HL-60/S4 (cell line): ENCODE measurements around the gene ASPA.
"Not testable (repeated sequence)": the region's sequence is repeated elsewhere in the genome, so short reads cannot be mapped to it uniquely, and the experiment has no call there.

Experiments used
- in situ Hi-C: fragments of 300-500 bp; cut with MboI; formaldehyde crosslinking; loops from 2 replicates; pipeline ENCODE4 v1.14.3; 2022; ENCODE audit warnings: low sequenced_read_pairs

ASPA gene

DNA sequence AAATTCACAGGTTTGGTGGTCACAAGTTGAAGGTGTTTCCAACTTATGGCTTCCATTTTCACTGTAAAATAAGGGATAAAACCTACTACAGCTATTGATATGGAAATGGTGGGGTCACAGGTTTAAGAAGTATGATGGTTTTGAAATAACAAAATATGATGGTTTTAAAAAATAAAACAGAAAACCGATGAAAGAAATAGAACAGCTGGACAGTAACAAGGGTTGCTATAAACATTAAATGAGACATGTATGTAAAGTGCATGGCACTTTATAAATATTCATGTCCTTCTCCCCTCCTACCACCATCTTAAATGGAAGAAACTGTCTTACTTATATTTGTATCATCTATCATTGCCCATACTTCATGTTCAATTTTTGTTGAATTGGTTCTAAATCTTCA lies 31.3 kb downstream of the ASPA start:
- in situ Hi-C loops: no loop called here

DNA sequence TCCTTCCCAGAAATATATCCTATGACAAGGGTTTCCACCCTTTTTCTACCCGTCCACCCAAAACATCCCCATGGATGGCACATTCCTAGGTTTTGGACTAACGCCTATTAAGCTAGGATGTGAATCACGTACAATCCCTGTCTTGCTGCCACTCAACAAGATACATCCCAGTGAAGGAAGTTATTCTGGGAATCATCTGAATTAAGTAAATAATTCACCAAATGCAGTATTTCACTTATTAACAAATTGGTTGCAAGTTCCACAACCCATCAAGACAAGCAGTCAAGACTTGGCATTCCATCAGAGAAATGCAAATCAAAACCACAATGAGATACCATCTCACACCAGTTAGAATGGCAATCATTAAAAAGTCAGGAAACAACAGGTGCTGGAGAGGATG lies 32.1 kb downstream of the ASPA start:
- in situ Hi-C loops: no loop called here

DNA sequence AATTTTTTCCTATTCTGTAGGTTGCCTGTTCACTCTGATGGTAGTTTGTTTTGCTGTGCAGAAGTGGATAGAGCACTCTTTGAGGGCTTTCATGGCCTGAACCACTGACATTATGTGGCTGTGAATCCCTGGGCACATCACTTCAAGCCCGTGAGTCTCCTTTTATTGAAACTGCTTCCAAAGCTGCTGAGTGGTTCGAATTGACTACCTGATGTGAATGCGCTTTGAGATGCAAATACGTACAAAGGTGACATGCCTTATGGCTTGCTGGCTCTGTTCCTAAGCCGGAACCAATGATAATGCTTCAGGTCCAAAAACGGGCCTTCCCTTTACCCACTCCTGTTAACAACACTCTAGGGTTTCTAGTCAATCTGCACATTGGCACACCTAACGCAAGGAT lies 34.3 kb downstream of the ASPA start:
- in situ Hi-C loops: no loop called here

DNA sequence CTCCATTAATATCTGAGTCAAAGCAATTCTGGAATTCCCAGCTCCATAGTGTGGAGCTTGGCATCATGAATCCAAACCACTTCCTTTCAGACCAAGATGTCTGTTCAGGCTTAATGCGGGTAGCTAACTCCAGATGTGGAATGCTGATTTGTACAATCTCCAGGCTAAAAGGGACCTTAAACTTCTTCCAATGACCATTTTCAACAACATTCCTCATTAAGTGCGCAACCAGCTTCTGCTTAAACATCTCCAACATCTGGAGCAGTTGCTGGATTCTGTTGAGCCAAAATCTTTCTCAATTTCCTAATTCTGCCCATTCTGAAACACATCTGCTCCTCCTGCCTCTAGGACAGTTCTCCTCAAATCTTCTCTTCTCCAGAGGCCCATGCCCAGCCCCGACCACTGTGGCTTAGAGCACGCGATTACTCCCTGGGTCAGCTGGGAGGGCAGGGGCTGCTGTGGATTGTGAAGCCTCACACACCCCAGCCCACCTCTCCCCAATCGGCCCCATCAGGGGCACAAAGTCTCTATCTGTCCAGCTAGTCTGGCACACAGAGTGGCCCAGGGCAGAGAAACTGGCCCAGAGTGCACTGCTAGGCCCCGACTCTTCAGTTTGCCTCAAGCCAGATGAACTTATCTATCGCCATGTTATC lies 36.2 kb downstream of the ASPA start:
- in situ Hi-C loops: no loop called here

DNA sequence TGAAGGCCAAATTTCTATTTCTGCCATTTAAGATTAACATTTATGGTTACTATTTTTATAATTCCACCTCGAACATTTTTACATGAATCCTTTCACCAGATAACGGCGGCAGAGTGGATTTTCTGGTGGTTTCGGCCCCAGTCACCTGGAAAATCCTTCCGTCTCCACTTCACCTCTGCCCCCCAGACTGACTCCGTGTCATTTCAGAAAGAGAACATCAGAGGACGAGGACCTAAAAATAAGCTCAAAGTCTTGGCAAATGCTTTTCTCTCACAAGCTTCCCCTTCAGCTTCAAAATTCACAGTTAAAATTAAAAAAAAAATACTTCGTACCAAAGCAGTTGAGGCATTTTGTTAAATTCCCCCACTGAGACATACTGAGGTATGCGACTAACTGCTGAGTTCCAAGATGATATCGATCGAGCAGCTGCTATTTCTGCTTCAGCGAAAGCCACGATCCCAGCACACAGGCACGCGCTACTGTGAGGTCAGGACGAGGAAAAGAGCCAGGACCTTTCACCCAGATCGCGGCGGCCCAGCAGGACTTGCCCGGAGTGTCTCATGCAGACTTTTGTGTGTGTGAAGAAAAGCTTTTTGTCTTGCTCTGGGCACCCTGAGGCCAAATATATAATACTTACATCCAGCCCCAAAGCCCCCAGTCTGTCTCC lies 36.8 kb downstream of the ASPA start:
- in situ Hi-C loops: no loop called here

DNA sequence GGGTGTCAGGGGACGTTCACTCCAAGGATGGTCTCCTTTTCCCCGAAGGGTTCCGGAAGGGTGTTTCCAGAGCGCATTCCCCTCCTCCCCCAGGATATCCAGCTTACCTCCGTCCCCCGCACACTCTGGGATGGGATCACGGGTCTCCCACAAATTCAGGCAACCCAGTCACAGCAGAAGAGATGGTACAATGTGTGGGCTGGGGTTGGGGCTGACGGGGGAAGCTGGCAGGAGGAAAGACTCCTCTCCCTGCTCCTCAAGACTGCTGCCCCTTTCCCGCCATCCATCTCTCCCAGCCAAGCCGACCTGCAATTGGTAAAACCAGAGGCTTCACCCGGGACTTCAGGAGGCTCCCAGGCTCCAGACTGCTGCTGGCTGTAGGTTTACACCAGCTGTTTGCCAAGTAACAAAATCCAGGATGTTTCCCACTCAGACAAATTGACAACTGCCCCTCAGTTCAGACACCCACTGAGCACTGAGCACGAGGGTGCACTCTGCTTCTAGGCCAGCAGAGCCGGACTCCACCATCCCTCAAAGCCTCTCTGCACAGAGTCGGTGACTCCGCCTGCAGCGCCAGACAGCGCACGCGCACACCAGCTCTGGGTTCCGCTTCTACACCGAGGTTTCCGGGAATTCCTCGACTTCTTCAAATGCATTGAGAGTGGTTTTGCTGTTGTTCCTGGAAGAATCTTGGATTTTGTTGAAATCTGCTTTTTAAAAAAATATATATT lies 37.7 kb downstream of the ASPA start:
- in situ Hi-C loops: no loop called here

DNA sequence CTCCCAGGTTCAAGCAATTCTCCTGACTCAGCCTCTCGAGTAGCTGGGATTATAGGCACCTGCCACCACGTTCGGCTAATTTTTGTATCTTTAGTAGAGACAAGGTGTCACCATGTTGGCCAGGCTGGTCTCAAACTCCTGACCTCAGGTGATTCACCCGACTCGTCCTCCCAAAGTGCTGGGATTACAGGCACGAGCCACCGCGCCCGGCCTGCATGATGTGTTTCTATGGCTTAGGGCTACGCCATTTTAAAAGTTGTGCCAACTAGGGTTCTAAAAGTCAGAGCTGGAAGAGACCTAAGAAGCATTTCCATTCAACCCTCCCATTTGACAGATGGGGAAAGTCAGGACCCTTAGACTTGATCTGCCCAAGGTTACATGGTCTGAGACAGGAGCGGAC lies 38.4 kb downstream of the ASPA start:
- in situ Hi-C loops: not testable (repeated sequence)

DNA sequence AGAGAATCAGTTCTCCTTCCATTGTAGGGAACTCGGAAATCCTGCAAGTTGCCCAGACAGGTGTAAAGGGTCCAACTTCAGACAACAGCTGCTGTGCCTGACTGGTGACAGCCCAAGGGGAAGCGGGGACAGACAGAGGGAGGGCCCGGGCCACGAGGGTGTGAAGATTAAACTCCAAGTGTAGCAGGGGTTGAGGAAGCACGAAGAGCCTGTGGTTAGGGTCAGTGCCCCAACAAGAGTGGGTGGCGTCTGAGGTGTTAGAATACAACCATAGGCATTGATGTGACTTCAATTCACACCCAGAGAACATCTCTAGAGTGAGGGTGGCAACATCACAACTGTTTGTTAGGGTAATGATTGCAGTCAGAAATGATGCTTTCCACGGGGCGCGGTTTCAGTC lies 39.1 kb downstream of the ASPA start:
- in situ Hi-C loops: no loop called here

DNA sequence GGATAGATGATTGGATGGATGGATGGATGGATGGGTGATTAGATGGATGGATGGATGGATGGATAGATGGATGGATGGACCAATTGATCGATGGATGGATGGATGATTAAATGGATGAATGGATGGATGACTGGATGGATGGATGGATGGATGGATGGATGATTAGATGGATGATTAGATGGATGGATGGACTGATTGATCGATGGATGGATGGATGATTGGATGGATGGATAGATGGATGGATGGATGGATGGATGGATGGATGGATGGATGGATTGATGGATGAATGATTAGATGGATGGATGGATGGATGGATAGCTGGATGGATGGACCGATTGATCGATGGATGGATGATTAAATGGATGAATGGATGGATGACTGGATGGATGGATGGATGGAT lies 43.7 kb downstream of the ASPA start:
- in situ Hi-C loops: not testable (repeated sequence)

DNA sequence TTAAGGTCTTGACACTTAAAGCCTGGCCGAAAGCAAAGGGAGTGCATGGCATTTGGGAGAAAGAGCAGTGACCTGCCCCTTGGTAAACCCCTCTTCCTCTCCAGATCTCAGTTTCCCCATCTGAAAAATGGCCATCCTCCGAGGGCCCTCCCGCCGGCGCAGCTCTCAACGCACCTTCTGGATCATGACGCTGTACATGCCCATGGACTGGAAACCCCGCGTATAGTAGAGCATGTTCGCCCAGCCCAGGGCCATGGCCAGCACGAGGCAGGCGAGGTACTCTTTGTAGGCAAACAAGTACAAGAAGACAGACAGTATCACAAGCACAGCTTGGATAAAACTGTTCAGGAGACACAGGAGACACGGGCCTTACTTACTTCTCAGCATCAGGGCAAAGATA lies 48.2 kb downstream of the ASPA start:
- in situ Hi-C loops: no loop called here

DNA sequence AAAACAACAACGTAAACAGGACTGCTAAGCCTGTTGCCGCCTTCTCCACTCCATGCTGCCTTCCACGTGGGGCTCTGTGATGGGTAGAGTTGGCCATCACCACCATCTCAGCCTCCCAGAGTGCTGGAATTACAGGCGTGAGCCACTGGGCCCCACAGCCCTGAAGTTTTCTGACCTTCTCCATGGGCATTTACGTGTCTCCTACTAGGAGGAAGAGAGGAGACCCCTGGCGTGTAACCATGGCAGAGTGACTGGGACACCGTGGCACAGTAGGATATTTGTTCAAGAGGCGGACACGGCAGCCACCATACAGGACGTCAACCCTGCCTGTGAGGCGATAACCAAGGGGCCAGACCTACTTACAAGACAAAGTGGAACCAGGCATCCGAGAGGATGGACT lies 50.7 kb downstream of the ASPA start:
- in situ Hi-C loops: no loop called here

DNA sequence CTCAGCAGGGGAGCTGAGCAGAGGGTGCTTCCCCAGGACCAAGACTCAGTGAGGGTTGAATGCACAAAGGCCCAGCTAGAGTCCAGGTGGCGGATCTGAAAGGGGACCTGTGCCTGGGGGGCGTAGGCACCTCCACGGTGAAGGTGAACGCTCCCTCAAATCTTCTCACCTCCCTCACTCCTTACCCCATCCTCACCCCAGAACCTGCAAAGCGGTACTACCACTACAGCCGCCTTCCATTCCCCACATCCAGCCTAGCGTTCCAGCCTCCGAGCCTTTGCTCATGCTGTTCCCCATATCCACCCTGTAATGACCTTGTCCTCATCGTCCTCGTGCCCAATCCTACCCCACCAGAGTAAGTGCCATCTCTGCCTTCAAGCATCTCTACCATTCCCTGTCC lies 51.2 kb downstream of the ASPA start:
- in situ Hi-C loops: no loop called here

DNA sequence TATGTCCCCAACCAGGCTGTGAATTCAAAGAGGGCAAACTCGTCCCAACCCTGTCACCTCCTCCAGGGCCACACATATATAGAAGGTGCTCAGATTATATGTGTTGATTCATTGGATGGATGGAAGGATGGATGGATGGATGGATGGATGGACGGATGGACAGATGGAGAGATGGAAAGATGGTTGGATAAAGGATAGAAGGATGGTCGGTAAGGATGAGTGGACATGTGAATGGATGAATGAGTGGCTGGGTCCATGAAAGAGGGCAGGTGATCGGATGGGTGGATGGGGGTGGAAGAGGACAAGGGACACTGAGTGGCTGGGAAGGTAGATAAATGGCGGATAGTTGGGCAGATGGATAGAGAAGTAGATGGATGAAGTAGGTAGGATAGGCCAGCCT lies 51.7 kb downstream of the ASPA start:
- in situ Hi-C loops: no loop called here

DNA sequence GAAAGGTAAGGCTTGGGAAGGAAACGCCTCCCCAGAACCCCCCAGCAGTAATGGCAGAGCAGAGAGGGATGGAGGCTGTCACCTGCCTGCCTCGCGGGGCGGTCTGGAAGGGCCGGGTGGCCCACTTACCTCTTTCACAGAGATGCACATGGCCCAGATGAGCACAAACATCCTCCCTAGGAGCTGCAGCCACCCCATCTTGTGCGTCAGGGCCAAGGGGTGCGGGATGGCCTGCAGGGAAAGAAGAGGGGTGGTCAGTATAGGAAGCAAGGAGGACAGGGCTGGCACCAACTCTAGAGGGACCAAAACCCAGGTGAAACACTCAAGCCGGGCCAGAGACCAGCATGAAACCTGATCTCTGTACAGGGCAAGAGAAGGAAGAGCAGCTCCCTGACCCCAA lies 52.1 kb downstream of the ASPA start:
- in situ Hi-C loops: no loop called here

DNA sequence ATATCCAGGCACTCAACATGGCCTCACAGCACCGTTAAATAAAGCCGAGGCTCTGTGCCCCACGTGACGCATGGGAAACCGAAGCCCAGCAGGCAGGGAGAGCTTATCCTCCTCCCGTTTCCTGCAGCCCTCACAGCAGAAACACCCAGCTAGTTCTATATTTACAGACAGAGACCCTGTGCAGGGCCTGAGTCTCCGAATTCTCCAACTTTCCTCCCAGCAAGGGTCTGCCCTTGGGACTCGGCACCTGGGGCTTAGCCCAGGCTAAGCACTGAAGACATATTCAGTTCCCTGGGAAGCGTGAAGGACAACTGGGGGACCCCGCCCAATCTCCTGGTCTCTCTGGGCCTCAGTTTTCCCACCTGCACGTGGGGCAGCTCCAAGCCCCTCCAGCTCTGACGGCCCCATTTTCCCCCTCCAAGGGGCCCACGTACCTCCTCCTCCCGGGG lies 52.6 kb downstream of the ASPA start:
- in situ Hi-C loops: no loop called here

DNA sequence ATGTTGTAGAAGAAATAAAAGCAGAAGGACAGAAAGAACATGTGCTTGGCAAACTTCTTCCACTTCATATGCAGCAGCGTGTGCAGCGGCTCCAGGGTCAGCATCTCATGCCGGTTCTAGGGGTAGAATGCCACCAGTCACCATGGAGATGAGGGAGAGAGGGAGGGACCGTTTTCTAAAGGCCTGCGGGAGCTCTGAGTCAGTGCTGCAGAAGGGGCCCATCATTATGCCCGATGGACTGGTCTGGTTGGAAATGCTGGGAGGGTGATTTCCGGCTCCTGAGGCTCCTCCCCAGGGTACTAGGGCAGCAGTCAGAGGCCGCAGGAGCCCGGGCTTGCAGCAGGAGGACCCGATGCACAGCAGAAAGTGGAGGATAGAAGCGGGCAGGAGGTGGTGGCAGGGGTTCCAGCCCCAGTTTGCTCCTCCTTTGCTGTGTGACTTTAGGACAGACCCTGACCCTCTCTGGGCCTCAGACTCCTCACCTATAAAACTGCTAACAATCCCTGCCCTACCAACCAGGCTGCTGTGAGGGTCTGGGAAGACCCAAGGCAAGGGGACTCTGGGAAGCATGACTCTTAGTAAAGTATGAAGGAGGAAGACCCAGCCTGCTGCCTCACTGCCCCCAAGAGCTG lies 53.2 kb downstream of the ASPA start:
- in situ Hi-C loops: no loop called here

DNA sequence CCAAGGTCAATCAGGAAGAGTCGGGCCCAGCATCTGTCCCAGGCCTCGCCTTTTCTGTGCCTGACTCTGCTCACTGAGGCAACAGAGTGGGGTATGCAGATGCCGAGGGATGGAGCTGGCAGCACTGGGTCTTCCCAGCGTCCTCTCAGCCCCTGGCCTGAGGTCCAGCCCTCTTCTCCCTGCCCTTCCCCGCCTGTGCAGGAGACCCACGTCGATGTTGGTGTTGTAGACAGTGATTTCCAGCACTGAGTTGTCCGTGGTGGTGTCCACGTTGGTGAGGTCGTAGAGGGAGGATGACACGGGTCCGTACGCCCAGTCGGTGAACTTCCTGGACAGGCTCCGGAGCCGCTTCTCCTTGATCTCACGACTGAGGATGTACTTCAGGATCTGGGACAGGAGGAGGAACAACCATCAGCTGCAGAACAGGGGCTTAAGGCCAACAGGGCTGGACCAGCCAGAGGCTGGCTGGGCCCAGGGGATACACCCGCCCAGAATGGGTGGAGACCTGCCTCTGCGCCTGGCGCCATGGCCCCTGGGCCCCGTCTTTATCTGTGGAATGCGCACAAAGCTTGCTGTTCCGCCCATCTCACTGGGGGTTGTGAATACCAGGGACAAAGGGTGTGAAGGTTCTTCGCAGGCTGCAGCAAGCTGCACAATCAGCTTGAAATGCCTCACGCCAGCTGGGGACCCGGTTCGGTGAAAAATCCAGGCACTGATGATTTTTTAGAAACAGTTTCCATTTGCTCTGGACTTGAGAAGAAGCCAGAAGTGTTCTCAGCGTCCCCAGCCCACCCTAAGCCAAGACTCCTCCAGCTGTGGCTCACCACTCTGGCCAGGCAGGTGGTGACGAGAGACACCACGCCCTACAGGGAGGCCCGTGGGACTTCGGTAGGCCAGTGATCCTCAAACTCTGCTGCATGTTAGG lies 54.3 kb downstream of the ASPA start:
- in situ Hi-C loops: no loop called here

DNA sequence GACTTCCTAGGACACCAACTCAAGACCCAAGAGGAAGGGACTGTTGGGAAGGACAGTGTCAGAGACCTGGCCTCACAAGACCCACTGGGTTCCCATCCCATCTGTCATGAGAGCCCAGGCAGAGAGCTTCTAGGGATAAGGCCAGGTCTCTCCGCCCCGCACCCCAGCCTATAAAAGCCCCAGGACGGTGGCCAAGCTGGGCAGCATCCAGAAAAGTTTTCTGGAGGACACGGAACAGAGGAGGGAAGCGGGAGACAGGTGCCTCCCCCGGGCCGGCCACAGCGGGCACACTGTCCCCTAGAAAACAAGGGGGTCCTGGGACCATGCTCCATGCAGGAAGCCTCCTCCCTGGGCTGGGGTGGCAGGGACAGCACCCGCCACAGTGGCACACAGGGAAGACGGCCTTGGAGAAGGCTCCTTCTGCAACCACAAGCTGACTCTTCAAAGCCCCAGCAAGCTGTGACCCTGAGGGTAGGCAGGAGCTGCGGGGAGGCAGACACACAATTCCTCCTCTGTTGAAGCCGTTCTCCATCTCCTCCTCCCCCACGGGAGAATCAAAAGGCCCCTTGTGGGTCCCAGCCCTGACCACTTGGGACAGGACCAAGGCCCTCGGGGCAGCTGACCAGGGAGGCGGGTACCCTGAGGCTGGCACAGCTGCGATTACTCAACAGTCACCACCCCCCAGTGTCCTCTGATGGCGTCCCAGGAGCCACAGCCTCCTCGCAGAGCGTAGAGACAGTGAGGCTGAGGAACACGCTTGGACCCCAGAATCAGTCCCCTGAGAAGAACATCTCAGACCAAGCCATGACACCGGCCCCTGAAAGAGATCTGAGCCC lies 55.7 kb downstream of the ASPA start:
- in situ Hi-C loops: no loop called here

DNA sequence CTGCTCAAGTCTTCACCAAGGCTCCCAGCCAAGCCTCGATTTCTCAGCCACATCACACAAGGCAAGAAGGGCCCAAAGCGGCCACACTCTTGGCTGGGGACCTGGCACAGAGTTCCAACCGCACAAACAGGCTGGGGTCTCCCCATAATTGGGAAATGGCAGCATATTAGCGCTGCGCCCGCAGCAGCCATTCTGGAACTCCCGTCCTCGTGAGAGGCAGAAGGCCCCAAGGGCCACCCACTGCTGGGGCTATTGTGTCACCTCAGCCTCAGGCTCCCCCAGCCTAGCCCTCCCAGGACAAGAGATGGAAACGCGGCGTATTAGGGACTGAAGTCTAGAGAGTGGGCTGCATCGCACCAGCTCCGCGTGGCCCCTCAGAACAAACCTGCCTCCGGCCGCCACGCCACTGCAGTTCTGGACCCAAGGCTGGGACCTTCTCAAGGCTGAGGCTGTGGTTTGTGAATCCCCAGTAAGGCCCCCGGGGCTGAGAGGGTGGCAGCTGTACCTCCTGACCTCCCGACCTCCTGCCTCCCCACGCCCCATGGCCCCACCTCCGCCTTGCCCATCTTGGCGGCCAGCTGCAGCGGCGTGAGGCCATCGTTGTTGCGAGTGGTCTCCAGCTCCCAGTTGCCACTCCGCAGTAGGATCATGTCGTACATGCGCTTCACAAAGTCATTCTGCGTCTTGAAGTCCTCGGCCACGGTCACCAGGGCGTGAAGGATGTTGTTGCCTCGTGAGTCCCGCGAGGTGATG lies 56.5 kb downstream of the ASPA start:
- in situ Hi-C loops: no loop called here
